ENCODE data around the gene PYGB.

PYGB gene

GRCh38 chr20:25282796-25283195 is 34.9 kb downstream of the PYGB start:
- no peak for DNase-seq (ENCODE audit: low read depth)
- H3K4me3 ChIP-seq (ENCODE audit: low read depth, low read length) = no peak overlapping the region
- TF ChIP-seq CTCF (IDR thresholded peaks at IDR 0.05; ENCODE audit: low read depth, low read length, missing control alignments) = no peak

GRCh38 chr20:25283221-25283951 is 35.5 kb downstream of the PYGB start:
- no peak for DNase-seq (ENCODE audit: low read depth)
- no peak for TF ChIP-seq CTCF (IDR thresholded peaks at IDR 0.05; ENCODE audit: low read depth, low read length, missing control alignments)
- H3K4me3 ChIP-seq (ENCODE audit: low read depth, low read length) = no peak overlapping the region

GRCh38 chr20:25284131-25284601 is 36.3 kb downstream of the PYGB start:
- H3K4me3 ChIP-seq (ENCODE audit: low read depth, low read length) = no peak overlapping the region
- no peak for TF ChIP-seq CTCF (IDR thresholded peaks at IDR 0.05; ENCODE audit: low read depth, low read length, missing control alignments)
- DNase-seq (ENCODE audit: low read depth) = no peak

- no peak overlapping the region for H3K4me3 ChIP-seq (ENCODE audit: low read depth, low read length)
- TF ChIP-seq CTCF (IDR thresholded peaks at IDR 0.05; ENCODE audit: low read depth, low read length, missing control alignments) = no peak
- no peak for DNase-seq (ENCODE audit: low read depth)
These were observed 37.3 kb downstream of the PYGB start for GRCh38 chr20:25285091-25285647.

- no peak for TF ChIP-seq CTCF (IDR thresholded peaks at IDR 0.05; ENCODE audit: low read depth, low read length, missing control alignments)
- no peak overlapping the region for H3K4me3 ChIP-seq (ENCODE audit: low read depth, low read length)
- no peak for DNase-seq (ENCODE audit: low read depth)
These were observed 38.2 kb downstream of the PYGB start for GRCh38 chr20:25285856-25286798.

GRCh38 chr20:25286917-25287316 is 39.0 kb downstream of the PYGB start:
- DNase-seq (ENCODE audit: low read depth) = no peak
- TF ChIP-seq CTCF (IDR thresholded peaks at IDR 0.05; ENCODE audit: low read depth, low read length, missing control alignments) = no peak
- H3K4me3 ChIP-seq (ENCODE audit: low read depth, low read length) = no peak overlapping the region

Data from GM12864 (cell line).